Retina (tissue), 1 donor: ENCODE measurements around the gene SYNPO2L.
A peak's percentile ranks its signal among the peaks of the same experiment; 100 is the strongest.

Source experiments
- DNase-seq: peaks from one replicate; pipeline ENCODE4 v3.0.0-alpha.2; 2016

SYNPO2L gene

GRCh38 chr10:73614720-73615119 lies 41.1 kb downstream of the SYNPO2L start:
- no peak for DNase-seq

- DNase-seq = no peak
Observed at GRCh38 chr10:73609116-73609515, 46.7 kb downstream of the SYNPO2L start.

- peak; percentile 4 for DNase-seq
Observed at GRCh38 chr10:73601486-73601921, 54.3 kb downstream of the SYNPO2L start.

- no peak for DNase-seq
Observed at GRCh38 chr10:73597346-73597745, 58.5 kb downstream of the SYNPO2L start.
